Body of pancreas (tissue), 4 donors: ENCODE measurements around the gene HS1BP3. TPM values are rescaled to one million over a fixed set of nuclear protein-coding genes. Genes with fewer than 3 reads are reported as not detected.
A peak's percentile ranks its signal among the peaks of the same experiment; 100 is the strongest.

Source experiments
- ATAC-seq: fragments of 150-250 bp; one replicate; pipeline ENCODE4 v1.9.1; 2016
- DNase-seq, 4 donors: peaks; one replicate each; pipeline ENCODE4 v3.0.0-alpha.2; 2019
- H3K27ac ChIP-seq, 4 donors: fragments of 200-600 bp; sonication (generic); 1 replicate in 3 of 4; 2 replicates in 1 of 4; pipeline versions ENCODE4 v1.5.1 to v1.6.1; 2016 to 2019; ENCODE audit warnings: mild to moderate bottlenecking in 1 of 4, mixed read lengths in 1 of 4, moderate library complexity in 1 of 4
- H3K27me3 ChIP-seq, 2 donors: fragments of 200-600 bp; sonication (generic); one replicate each; pipeline ENCODE4 v1.6.0; 2016; ENCODE audit warnings: mild to moderate bottlenecking in 1 of 2
- H3K36me3 ChIP-seq, 2 donors: fragments of 200-600 bp; sonication (generic); replicated peaks in 1 of 2; 2 replicates each; pipeline ENCODE4 v1.5.1; 2016; ENCODE audit warnings: low read depth in 2 of 2; ENCODE audit not compliant: insufficient read depth in 1 of 2
- H3K4me1 ChIP-seq: fragments of 200-600 bp; sonication (generic); one replicate; pipeline ENCODE4 v1.6.0; 2016
- H3K4me3 ChIP-seq, 2 donors: fragments of 200-600 bp; sonication (generic); 1 replicate in 1 of 2; 2 replicates in 1 of 2; pipeline ENCODE4 v1.5.1; 2016 to 2019
- H3K9me3 ChIP-seq, 3 donors: fragments of 200-600 bp; sonication (generic); 1 replicate in 2 of 3; 2 replicates in 1 of 3; pipeline ENCODE4 v1.5.1; 2016
- POLR2A ChIP-seq, 3 donors: fragments of 450-650 bp; IDR thresholded peaks; one replicate each; pipeline ENCODE4 v1.6.1; 2016; ENCODE audit warnings: antibody characterized with exemption in 3 of 3, mild to moderate bottlenecking in 2 of 3
- WGBS, 2 donors: methylation state at CpG; one replicate each; pipeline ENCODE4 v1.1.5; 2017; 5-methylcytosine and 5-hydroxymethylcytosine counted together
- intact Hi-C: fragments of 100-400 bp; cut with DNase I; formaldehyde crosslinking; loops from one replicate; pipeline ENCODE4 v1.15.1; 2023
- total RNA-seq, 2 donors: library from RNA; depleted of rRNA; stranded (reverse); fragments of >200 nt; gene quantifications; one replicate each; pipeline ENCODE4 v1.1.0, GENCODE V29; 2016
- TF ChIP-seq, protein P1 (sequence below), 7 experiments: fragments of 450-650 bp in 4 of 7; fragments of 200-600 bp in 3 of 7; sonication (generic) in 3 of 7; IDR thresholded peaks; one replicate each; pipeline ENCODE4 v1.5.1; 2016 to 2019; ENCODE audit warnings: antibody characterized with exemption in 7 of 7

The HS1BP3 gene
- total RNA-seq, 2 donors from 2014 or later = 21.1 to 23.1 TPM

DNA sequence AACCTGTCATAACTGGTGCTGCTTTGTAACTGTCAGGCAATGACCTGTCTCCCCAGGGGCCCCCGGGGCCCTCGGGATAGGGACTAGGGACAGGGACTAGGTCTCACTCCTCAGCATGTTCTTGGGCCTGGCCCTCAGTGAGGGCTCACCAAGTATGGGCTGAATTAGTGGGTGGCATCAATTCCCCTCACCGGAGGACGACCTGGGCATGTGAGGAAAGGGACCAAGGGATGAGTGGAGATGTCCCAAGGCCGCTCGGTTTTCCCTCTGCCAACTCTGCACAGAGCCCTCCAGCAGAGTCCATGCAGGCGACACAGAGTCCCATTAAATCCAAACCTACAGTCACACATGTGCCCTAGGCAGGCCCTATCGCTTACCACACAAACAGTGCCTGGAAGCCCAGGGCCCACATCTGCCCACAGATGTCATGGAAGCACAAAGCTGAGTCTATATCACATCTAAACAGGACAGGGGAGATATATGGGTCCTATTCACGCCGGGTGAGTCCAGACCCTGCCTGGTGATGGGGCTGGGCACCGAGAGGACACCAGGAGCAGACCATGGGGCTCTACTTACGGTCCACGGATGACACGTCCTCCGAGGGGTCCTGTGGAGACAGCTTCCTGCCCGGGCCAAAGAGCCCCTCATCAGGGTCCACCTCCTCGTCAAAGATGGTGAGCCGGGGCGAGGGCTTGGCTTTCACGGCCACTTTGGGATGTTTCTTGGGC, 26.6 kb downstream of the HS1BP3 start:
- H3K27me3 ChIP-seq = no peaks in the 10 kb centered on the region
- WGBS, 2 donors = 89 to 91% methylated on average over 17 to 18 of the region's 20 CpGs
- TF ChIP-seq POLR2A (IDR thresholded peaks at IDR 0.05) = no peak
- TF ChIP-seq, protein P1, sequence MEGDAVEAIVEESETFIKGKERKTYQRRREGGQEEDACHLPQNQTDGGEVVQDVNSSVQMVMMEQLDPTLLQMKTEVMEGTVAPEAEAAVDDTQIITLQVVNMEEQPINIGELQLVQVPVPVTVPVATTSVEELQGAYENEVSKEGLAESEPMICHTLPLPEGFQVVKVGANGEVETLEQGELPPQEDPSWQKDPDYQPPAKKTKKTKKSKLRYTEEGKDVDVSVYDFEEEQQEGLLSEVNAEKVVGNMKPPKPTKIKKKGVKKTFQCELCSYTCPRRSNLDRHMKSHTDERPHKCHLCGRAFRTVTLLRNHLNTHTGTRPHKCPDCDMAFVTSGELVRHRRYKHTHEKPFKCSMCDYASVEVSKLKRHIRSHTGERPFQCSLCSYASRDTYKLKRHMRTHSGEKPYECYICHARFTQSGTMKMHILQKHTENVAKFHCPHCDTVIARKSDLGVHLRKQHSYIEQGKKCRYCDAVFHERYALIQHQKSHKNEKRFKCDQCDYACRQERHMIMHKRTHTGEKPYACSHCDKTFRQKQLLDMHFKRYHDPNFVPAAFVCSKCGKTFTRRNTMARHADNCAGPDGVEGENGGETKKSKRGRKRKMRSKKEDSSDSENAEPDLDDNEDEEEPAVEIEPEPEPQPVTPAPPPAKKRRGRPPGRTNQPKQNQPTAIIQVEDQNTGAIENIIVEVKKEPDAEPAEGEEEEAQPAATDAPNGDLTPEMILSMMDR (IDR thresholded peaks at IDR 0.05) = no peak
- no peaks in the 10 kb centered on the region for H3K4me1 ChIP-seq
- peak in 2 of 4 donors; percentile 3 to 11 for DNase-seq
- no peaks in the 10 kb centered on the region for H3K9me3 ChIP-seq
- intact Hi-C loops = no loop called here
- H3K36me3 ChIP-seq = peaks cover 0 to 7% of the 10 kb centered on the region in 2 donors
- no peak overlapping the region for H3K27ac ChIP-seq
- no peak overlapping the region for H3K4me3 ChIP-seq
- ATAC-seq = no peak

DNA sequence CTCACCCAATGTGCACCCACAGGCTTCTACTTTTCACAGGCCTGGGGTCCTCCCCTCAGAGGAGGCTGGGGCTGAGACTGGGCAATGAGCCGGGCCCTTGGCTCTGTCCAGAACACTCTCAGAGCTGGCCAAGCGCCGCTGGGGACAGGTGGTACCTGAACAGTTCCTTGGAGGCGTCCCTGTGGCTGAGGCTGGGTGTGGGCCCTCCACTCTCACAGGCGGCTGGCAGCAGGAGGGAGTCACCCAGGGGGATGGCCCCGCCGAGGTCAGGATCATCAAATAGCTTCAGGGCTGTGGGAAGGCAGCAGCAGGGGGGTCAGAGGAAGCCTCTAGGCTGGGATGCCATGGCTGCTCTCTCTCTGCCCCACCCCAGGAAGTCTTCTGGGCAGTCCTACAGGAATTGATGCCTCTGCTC, 27.1 kb downstream of the HS1BP3 start:
- DNase-seq (peak in 1 of 4 donors; percentile 4), ATAC-seq (no peak)
- 83 to 87% methylated on average over 6 to 7 of the region's 7 CpGs for WGBS, 2 donors
- TF ChIP-seq, protein P1 (IDR thresholded peaks at IDR 0.05) = no peak
- TF ChIP-seq POLR2A (IDR thresholded peaks at IDR 0.05) = no peak
- intact Hi-C loops = no loop called here
- Histone ChIP-seq H3K9me3 (no peaks in the 10 kb centered on the region), H3K4me1 (peaks cover 2% of the 10 kb centered on the region), H3K36me3 (peaks cover 0 to 7% of the 10 kb centered on the region in 2 donors), H3K27ac (no peak overlapping the region), H3K27me3 (no peaks in the 10 kb centered on the region), H3K4me3 (no peak overlapping the region)

DNA sequence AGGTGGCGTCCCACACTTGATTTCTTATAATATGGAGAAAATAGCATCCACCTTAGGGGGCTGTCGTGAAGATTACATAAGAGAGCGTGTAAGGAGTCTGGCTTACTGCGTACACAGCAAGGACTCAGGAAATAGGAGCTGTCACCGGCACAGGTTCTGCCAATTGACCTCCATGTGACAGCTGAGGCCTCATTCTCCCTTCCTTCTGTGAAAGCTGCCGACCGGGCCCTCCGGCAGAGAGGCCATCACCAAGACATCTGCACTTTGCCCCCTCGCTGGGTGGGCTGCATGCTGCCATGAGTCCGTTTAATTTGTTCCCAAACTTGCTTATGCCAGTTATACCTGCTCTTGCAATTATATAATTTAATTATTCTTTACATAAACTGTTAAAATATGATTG, 27.7 kb downstream of the HS1BP3 start:
- H3K27ac ChIP-seq = no peak overlapping the region

DNA sequence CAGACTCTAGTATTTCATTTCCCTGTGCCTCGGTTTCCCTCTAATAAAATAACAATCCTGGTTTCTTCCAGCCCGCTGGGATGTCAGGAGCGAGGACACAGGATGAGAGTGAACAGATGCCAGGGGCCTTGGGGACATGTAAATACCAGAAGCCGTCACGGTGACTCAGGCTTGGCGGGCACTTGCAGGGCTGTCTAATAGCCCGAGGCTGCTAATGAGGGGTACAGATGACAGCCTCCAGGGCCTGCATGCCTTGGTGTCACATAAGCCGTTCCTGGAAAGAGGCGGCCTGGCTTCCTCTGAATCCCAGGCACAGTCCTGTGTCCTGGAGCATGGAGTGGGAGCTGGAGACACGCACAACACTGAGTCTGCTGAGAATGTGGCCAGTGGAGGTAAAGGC, 28.2 kb downstream of the HS1BP3 start:
- intact Hi-C loops = no loop called here
- H3K4me1 ChIP-seq = peaks cover 12% of the 10 kb centered on the region
- 77 to 85% methylated on average over 8 to 10 of the region's 10 CpGs for WGBS, 2 donors
- no peak for TF ChIP-seq POLR2A (IDR thresholded peaks at IDR 0.05)
- TF ChIP-seq, protein P1 (IDR thresholded peaks at IDR 0.05) = no peak
- DNase-seq (peak in 2 of 4 donors; percentile 20 to 22), ATAC-seq (no peak)
- peaks cover 0 to 7% of the 10 kb centered on the region in 2 donors for H3K36me3 ChIP-seq
- no peak overlapping the region for H3K4me3 ChIP-seq
- no peak overlapping the region for H3K27ac ChIP-seq
- H3K9me3 ChIP-seq = no peaks in the 10 kb centered on the region
- no peaks in the 10 kb centered on the region for H3K27me3 ChIP-seq

More for the DNA sequence above, 27.7 kb downstream of the HS1BP3 start:
- WGBS, 2 donors = 80 to 83% methylated on average over 9 to 10 of the region's 10 CpGs
- no peak overlapping the region for H3K4me3 ChIP-seq
- intact Hi-C loops = no loop called here
- no peaks in the 10 kb centered on the region for H3K27me3 ChIP-seq
- TF ChIP-seq, protein P1 (IDR thresholded peaks at IDR 0.05) = no peak
- TF ChIP-seq POLR2A (IDR thresholded peaks at IDR 0.05) = no peak
- ATAC-seq (no peak), DNase-seq (peak in 1 of 4 donors; percentile 5)
- H3K9me3 ChIP-seq = no peaks in the 10 kb centered on the region
- H3K36me3 ChIP-seq = peaks cover 0 to 7% of the 10 kb centered on the region in 2 donors
- peaks cover 7% of the 10 kb centered on the region for H3K4me1 ChIP-seq

DNA sequence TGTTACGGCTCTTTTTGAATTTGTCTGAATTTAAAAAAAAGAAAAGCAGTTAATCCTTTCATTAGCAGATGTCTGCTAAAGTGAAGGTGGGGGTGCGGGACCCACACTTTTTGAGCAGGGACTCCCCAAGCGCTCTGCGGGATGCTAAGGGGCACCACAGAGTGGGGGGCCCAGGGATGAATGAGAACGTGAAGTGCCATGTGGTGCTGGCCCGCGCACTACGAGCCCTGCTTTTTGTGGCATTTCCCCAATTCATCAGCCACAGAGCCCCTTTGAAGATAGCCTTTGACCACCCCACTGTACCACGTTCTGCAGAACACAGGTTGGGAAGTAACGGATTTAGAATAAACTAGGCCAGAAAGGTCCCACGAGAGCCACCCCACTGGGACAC, 28.6 kb downstream of the HS1BP3 start:
- H3K27ac ChIP-seq = no peak overlapping the region

More for the DNA sequence above, 28.6 kb downstream of the HS1BP3 start:
- no peaks in the 10 kb centered on the region for H3K9me3 ChIP-seq
- H3K4me3 ChIP-seq = no peak overlapping the region
- WGBS, 2 donors = 92 to 94% methylated on average over 11 of the region's 11 CpGs
- no peak for TF ChIP-seq POLR2A (IDR thresholded peaks at IDR 0.05)
- TF ChIP-seq, protein P1 (IDR thresholded peaks at IDR 0.05) = no peak
- DNase-seq (no peak), ATAC-seq (no peak)
- peaks cover 0 to 7% of the 10 kb centered on the region in 2 donors for H3K36me3 ChIP-seq
- intact Hi-C loops = no loop called here
- H3K4me1 ChIP-seq = peaks cover 16% of the 10 kb centered on the region
- H3K27me3 ChIP-seq = no peaks in the 10 kb centered on the region
